Measurements from ENCODE around the gene PLXNB2.

GRCh38 chr22:50286701-50287318 lies 20.6 kb downstream of the PLXNB2 start:
- TF ChIP-seq CTCF (IDR thresholded peaks at IDR 0.05) (no peak), POLR2A (IDR thresholded peaks at IDR 0.05) (no peak)

Measured in lower leg skin (tissue), 3 donors.